Smooth muscle cell (in vitro differentiated cells): Measurements from ENCODE around the gene ASXL1. TPM values are rescaled to one million over a fixed set of nuclear protein-coding genes. Genes with fewer than 3 reads are reported as not detected.
"Not testable (repeated sequence)": the region's sequence is repeated elsewhere in the genome, so short reads cannot be mapped to it uniquely, and the experiment has no call there.

Source experiments
- DNase-seq: peaks from one replicate; lab custom pipeline; 2025; ENCODE audit not compliant: unreplicated experiment; lab: John Stamatoyannopoulos, UW
- H2AFZ ChIP-seq: fragments of 200-600 bp; sonication (generic); 2 replicates; pipeline ENCODE4 v1.6.0; 2016; ENCODE audit warnings: antibody characterized with exemption, low read depth, mild to moderate bottlenecking
- H3F3A ChIP-seq: fragments of 200-600 bp; sonication (generic); 2 replicates; pipeline ENCODE4 v1.6.0; 2017; ENCODE audit warnings: antibody characterized with exemption, low read depth
- H3K27ac ChIP-seq: fragments of 200-600 bp; sonication (generic); 2 replicates; pipeline ENCODE4 v1.5.1; 2016; ENCODE audit warnings: low read depth, mild to moderate bottlenecking
- H3K27me3 ChIP-seq: fragments of 200-600 bp; sonication (generic); 2 replicates; pipeline ENCODE4 v1.6.1; 2016; ENCODE audit warnings: low read depth, mild to moderate bottlenecking
- H3K36me3 ChIP-seq: fragments of 200-600 bp; sonication (generic); 2 replicates; pipeline ENCODE4 v1.5.1; 2016; ENCODE audit warnings: low read depth
- H3K4me1 ChIP-seq: fragments of 200-600 bp; sonication (generic); 2 replicates; pipeline ENCODE4 v1.5.1; 2016; ENCODE audit warnings: low read depth
- H3K4me2 ChIP-seq: fragments of 200-600 bp; sonication (generic); 2 replicates; pipeline ENCODE4 v1.6.0; 2016; ENCODE audit warnings: mild to moderate bottlenecking
- H3K4me3 ChIP-seq: fragments of 200-600 bp; sonication (generic); 2 replicates; pipeline ENCODE4 v1.5.1; 2016; ENCODE audit warnings: mild to moderate bottlenecking
- H3K79me2 ChIP-seq: fragments of 200-600 bp; sonication (generic); 2 replicates; pipeline ENCODE4 v1.6.0; 2016; ENCODE audit warnings: low read depth, mild to moderate bottlenecking
- H3K9ac ChIP-seq: fragments of 200-600 bp; sonication (generic); 2 replicates; pipeline ENCODE4 v1.6.0; 2016; ENCODE audit warnings: low read depth
- H3K9me3 ChIP-seq: fragments of 200-600 bp; sonication (generic); replicated peaks from 2 replicates; pipeline ENCODE4 v1.5.1; 2016; ENCODE audit warnings: low read depth
- H4K20me1 ChIP-seq: fragments of 200-600 bp; sonication (generic); 2 replicates; pipeline ENCODE4 v1.6.0; 2016; ENCODE audit warnings: low read depth
- CTCF ChIP-seq: fragments of 200-600 bp; sonication (generic); IDR thresholded peaks from 2 replicates; pipeline ENCODE4 v1.5.1; 2017; ENCODE audit warnings: borderline replicate concordance, mild to moderate bottlenecking, antibody characterized with exemption; ENCODE audit not compliant: insufficient read depth, poor library complexity, severe bottlenecking
- WGBS: methylation state at CpG from one replicate; pipeline ENCODE4 v1.1.7; 2016; ENCODE audit warnings: low lambda C conversion rate; 5-methylcytosine and 5-hydroxymethylcytosine counted together
- polyA plus RNA-seq: library from polyadenylated mRNA; unstranded; fragments of >200 nt; fragmentation: Nextera tagmentation; extraction: Ambion mirVana; gene quantifications from 2 replicates; pipeline ENCODE4 v1.2.1, GENCODE V29; 2016
- total RNA-seq: library from RNA; depleted of rRNA; stranded (reverse); fragments of >200 nt; gene quantifications from 2 replicates; pipeline ENCODE4 v1.2.3, GENCODE V29; 2014

Gene ASXL1
- total and polyA plus RNA-seq, 2 experiments from 2014 or later, result 46.5 to 62.1 TPM

DNA sequence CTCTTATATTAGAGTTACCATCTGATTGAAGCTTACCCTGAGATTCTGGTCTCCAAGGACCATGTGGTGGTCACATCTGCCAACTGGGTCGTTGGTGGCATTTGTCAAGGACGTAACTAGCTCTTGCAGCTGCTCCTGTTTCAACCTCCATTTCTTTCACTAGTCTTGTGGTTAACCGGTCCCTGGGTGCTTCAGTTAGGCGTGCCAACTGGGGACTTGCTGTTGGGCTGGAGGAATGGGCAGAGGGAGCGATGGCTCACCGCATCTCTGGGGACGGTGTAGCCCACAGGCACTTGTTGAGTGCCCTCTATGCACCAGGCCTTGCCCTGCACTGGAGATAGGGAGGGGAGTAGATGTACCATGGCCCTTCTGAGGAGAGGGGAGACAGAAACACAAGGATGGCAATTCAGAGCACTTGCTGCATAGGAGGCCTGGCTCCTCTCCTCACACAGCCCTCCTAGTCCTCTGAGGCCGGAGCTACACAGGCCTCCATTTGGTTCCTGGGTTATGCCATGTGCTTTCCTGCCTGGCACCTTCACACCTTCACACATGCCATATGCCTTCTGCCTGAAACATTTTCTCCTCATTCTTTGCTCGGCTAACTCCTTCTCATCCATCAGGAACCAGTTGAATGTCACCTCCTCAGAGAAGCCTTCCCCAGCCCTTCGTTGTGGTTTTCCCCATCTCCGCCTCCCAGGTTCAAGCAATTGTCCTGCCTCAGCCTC is 20.0 kb upstream of the ASXL1 start:
- H3K9ac ChIP-seq, result no peak overlapping the region
- 96% methylated on average over 11 of the region's 11 CpGs for WGBS
- no peaks in the 10 kb centered on the region for H3K27me3 ChIP-seq
- H3K27ac ChIP-seq, result no peak overlapping the region
- no peaks in the 10 kb centered on the region for H4K20me1 ChIP-seq
- H3K4me3 ChIP-seq, result no peak overlapping the region
- H3K9me3 ChIP-seq, result no peaks in the 10 kb centered on the region
- H3K4me1 ChIP-seq, result no peaks in the 10 kb centered on the region
- DNase-seq, result no peak
- H3K4me2 ChIP-seq, result no peak overlapping the region
- no peak overlapping the region for H2AFZ ChIP-seq
- no peaks in the 10 kb centered on the region for H3K36me3 ChIP-seq
- no peaks in the 10 kb centered on the region for H3K79me2 ChIP-seq
- no peaks in the 10 kb centered on the region for H3F3A ChIP-seq
- TF ChIP-seq CTCF, result no peak

DNA sequence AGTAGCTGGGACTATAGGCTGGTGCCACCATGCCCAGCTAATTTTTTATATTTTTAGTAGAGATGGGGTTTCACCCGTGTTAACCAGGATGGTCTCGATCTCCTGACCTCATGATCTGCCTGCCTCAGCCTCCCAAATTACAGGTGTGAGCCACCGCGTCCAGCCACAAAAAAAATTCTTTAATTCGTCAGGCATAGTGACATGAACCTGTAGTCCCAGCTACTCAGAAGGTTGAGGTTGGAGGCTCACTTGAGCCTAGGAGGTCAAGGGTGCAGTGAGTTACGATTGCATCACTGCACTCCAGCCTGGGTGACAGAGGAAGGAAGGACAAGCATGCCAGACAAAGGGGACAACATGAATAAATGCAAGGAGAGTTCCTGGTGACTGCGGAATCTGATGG is 19.5 kb upstream of the ASXL1 start:
- TF ChIP-seq CTCF, result no peak
- Histone ChIP-seq H3K36me3 (no peaks in the 10 kb centered on the region), H3K9me3 (no peaks in the 10 kb centered on the region), H3K79me2 (no peaks in the 10 kb centered on the region), H3K9ac (no peak overlapping the region), H3K27ac (no peak overlapping the region), H3K4me2 (no peak overlapping the region), H3K4me1 (no peaks in the 10 kb centered on the region), H4K20me1 (no peaks in the 10 kb centered on the region), H3K4me3 (no peak overlapping the region), H2AFZ (no peak overlapping the region), H3K27me3 (no peaks in the 10 kb centered on the region), H3F3A (no peaks in the 10 kb centered on the region)
- no peak for DNase-seq
- 90% methylated on average over 7 of the region's 7 CpGs for WGBS

DNA sequence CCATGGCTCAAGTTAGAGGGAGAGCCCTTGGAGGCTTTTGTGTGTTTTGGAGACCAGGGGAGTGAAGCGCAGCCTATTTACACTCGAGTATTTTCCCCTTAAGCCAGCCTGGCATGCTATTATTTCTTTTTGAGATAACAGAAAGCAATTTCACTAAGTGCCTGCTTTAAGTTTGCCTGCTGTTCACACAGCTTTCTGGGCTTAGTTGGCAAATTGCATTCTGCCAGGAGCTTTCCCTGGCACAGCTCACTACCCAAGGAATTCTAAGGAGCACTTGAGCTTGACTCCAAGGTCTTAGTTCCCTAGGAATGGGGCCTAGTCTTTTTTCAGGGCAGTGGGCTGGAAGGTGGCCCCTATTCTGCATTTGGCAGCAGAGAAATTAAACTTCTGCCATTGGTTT is 19.0 kb upstream of the ASXL1 start:
- no peak overlapping the region for H3K4me3 ChIP-seq
- H3K79me2 ChIP-seq, result no peaks in the 10 kb centered on the region
- no peak overlapping the region for H3K9ac ChIP-seq
- H3K27ac ChIP-seq, result no peak overlapping the region
- no peaks in the 10 kb centered on the region for H3F3A ChIP-seq
- no peaks in the 10 kb centered on the region for H3K9me3 ChIP-seq
- no peaks in the 10 kb centered on the region for H3K27me3 ChIP-seq
- H3K4me1 ChIP-seq, result no peaks in the 10 kb centered on the region
- no peak overlapping the region for H3K4me2 ChIP-seq
- no peak for TF ChIP-seq CTCF
- WGBS, result 87% methylated on average over 2 of the region's 2 CpGs
- no peak overlapping the region for H2AFZ ChIP-seq
- H4K20me1 ChIP-seq, result no peaks in the 10 kb centered on the region
- no peak for DNase-seq
- H3K36me3 ChIP-seq, result no peaks in the 10 kb centered on the region

DNA sequence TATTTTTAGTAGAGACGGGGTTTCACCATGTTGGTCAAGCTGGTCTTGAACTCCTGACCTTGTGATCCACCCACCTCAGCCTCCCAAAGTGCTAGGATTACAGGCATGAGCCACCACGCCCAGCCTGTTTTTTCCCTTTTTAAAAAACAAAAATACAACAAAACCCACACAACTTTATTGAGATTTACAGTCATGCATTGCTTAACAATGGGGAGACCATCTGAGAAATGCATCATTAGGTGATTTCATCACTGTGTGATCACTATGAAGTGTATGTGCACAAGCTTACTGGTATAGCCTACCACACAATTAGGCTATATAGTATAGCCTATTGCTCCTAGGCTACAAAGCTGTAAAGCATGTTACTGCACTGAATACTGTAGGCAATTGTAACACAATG is 17.1 kb upstream of the ASXL1 start:
- H3K4me2 ChIP-seq, H3F3A ChIP-seq, H3K79me2 ChIP-seq, DNase-seq, H4K20me1 ChIP-seq, H3K4me3 ChIP-seq, H3K27ac ChIP-seq, H2AFZ ChIP-seq, H3K27me3 ChIP-seq, H3K36me3 ChIP-seq, H3K9ac ChIP-seq, H3K9me3 ChIP-seq: not testable (repeated sequence)
- peaks cover 11% of the 10 kb centered on the region for H3K4me1 ChIP-seq
- 90% methylated on average over 2 of the region's 2 CpGs for WGBS
